Measurements from ENCODE around the gene PKNOX2. TPM values are rescaled to one million over a fixed set of nuclear protein-coding genes. Genes with fewer than 3 reads are reported as not detected.

PKNOX2 gene
- total and polyA plus RNA-seq, 2 of the 4 experiments (the other 2 are of a cell fraction) = 0.72 to 2.3 TPM

- intact Hi-C loops (cut with micrococcal nuclease) (no loop called here), in situ Hi-C loops (cut with MboI; ENCODE audit: low sequenced_read_pairs) (no loop called here), dilution Hi-C loops (cut with HindIII; ENCODE audit: low sequenced_read_pairs, unreplicated experiment) (no loop called here)
- H3K23ac ChIP-seq (ENCODE audit: low read depth, low read length) = no peak overlapping the region
- ATAC-seq (ENCODE audit: low read depth) (no peak), DNase-seq (no peak)
- H3K56ac ChIP-seq (ENCODE audit: extremely low read depth, insufficient read depth, low read length) = no peak overlapping the region
- H3K27me3 ChIP-seq (ENCODE audit: control insufficient read depth, insufficient read depth, low read length) = peaks cover 2% of the 10 kb centered on the region
- no peak overlapping the region for H4K91ac ChIP-seq (ENCODE audit: insufficient read depth, low read depth, low read length)
- ChIA-PET POLR2A (ENCODE audit: unreplicated experiment) (no interaction called here), CTCF (interaction anchor here (1.1 kb wide), 1 partner anchor 10 kb away, joined by 3 read pairs; no protein-coding TSS in a partner anchor)
- no peak overlapping the region for H2BK15ac ChIP-seq (ENCODE audit: low read depth, low read length)
- H3K4me1 ChIP-seq (ENCODE audit: control insufficient read depth, insufficient read depth, low read length) = peaks cover 4% of the 10 kb centered on the region; the same call in 1 of the 2 replicates
- no peak overlapping the region for H2BK20ac ChIP-seq (ENCODE audit: low read depth, low read length)
- H3K4me2 ChIP-seq (ENCODE audit: low read depth, low read length) = no peak overlapping the region
- no TSS peak for BruUV-seq (replicated peaks)
- no peak overlapping the region for H4K8ac ChIP-seq (ENCODE audit: low read depth in 2 of 2, low read length in 2 of 2)
- no peaks in the 10 kb centered on the region for H3K36me3 ChIP-seq (ENCODE audit: control insufficient read depth, insufficient read depth, low read length)
- H3K14ac ChIP-seq (replicated peaks; ENCODE audit: low read depth, low read length) = no peak overlapping the region
- H2AFZ ChIP-seq (replicated peaks; ENCODE audit: low read length, poor library complexity) = no peak overlapping the region
- no peak overlapping the region for H3K27ac ChIP-seq (ENCODE audit: insufficient read depth, low read length)
- no peaks in the 10 kb centered on the region; the same call in 1 of the 2 replicates for H3K9me1 ChIP-seq (ENCODE audit: insufficient read depth, low read length)
- H3K79me1 ChIP-seq (ENCODE audit: low read depth in 1 of 2, low read length in 2 of 2) = no peaks in the 10 kb centered on the region
- 50% methylated on average over 1 of the region's 5 CpGs; no CpG with 5 or more reads in 1 of the 2 experiments for WGBS, 2 experiments (ENCODE audit: extremely low coverage in 2 of 2, insufficient read length in 1 of 2)
- no peak overlapping the region for H3K4me3 ChIP-seq (ENCODE audit: insufficient read depth, low read depth, low read length)
- no peak overlapping the region for H2AK5ac ChIP-seq (ENCODE audit: low read depth, low read length)
- H2AK9ac ChIP-seq (replicated peaks; ENCODE audit: low read depth, low read length, poor library complexity) = no peak overlapping the region
- no peak overlapping the region for H3K4ac ChIP-seq (ENCODE audit: low read depth, low read length)
- no peak overlapping the region for H2BK120ac ChIP-seq (ENCODE audit: low read depth, low read length)
- no peak overlapping the region for H3K18ac ChIP-seq (ENCODE audit: low read depth, low read length)
- H3K9ac ChIP-seq (ENCODE audit: low read depth, low read length) = no peak overlapping the region
- no peak overlapping the region for H2BK5ac ChIP-seq (ENCODE audit: low read depth, low read length, poor library complexity, severe bottlenecking)
- H4K20me1 ChIP-seq (ENCODE audit: insufficient read depth, low read length) = no peaks in the 10 kb centered on the region
- H4K5ac ChIP-seq (ENCODE audit: low read depth, low read length) = no peak overlapping the region
- TF ChIP-seq CTCF (conservative IDR thresholded peaks at IDR 0.05; ENCODE audit: low read depth, low read length) (no peak), RFX5 (IDR thresholded peaks at IDR 0.05; ENCODE audit: low read depth, low read length) (no peak), MXI1 (IDR thresholded peaks at IDR 0.05; ENCODE audit: borderline replicate concordance, low read depth, low read length) (no peak), ELK1 (IDR thresholded peaks at IDR 0.05; ENCODE audit: borderline replicate concordance, low read depth, low read length) (no peak)
- no peaks in the 10 kb centered on the region for H3K9me3 ChIP-seq (ENCODE audit: control insufficient read depth, insufficient read depth, low read length)
These were observed 139.1 kb downstream of the PKNOX2 start for GRCh38 chr11:125303694-125304093.

Measured in IMR-90 (cell line).